ENCODE results near the gene BCL2L1.

Gene BCL2L1

DNA sequence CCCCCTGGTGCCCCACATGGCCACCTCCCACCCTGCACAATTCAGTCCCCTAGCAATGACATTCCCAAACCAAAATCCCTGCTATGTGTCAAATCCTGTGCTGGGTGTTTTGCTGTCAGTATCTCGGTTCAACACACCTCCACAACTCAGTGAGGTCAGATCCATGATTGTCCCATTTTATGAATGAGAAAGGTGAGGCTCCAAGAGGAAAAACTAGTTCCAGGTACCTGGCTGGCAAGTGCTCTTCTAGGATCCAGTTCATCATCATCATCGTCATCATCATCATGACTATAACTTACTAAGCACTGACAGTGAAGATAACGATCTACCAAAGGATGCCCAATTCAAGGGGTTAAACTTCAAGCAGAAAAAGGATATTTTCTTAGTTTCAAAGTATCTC, 102.4 kb downstream of the BCL2L1 start:
- H3K4me3 ChIP-seq (ENCODE audit: low read length) = no peak overlapping the region
- TF ChIP-seq, protein P1, sequence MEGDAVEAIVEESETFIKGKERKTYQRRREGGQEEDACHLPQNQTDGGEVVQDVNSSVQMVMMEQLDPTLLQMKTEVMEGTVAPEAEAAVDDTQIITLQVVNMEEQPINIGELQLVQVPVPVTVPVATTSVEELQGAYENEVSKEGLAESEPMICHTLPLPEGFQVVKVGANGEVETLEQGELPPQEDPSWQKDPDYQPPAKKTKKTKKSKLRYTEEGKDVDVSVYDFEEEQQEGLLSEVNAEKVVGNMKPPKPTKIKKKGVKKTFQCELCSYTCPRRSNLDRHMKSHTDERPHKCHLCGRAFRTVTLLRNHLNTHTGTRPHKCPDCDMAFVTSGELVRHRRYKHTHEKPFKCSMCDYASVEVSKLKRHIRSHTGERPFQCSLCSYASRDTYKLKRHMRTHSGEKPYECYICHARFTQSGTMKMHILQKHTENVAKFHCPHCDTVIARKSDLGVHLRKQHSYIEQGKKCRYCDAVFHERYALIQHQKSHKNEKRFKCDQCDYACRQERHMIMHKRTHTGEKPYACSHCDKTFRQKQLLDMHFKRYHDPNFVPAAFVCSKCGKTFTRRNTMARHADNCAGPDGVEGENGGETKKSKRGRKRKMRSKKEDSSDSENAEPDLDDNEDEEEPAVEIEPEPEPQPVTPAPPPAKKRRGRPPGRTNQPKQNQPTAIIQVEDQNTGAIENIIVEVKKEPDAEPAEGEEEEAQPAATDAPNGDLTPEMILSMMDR (conservative IDR thresholded peaks at IDR 0.05; ENCODE audit: low read length) = no peak
- no peak for DNase-seq (ENCODE audit: low read depth)

DNA sequence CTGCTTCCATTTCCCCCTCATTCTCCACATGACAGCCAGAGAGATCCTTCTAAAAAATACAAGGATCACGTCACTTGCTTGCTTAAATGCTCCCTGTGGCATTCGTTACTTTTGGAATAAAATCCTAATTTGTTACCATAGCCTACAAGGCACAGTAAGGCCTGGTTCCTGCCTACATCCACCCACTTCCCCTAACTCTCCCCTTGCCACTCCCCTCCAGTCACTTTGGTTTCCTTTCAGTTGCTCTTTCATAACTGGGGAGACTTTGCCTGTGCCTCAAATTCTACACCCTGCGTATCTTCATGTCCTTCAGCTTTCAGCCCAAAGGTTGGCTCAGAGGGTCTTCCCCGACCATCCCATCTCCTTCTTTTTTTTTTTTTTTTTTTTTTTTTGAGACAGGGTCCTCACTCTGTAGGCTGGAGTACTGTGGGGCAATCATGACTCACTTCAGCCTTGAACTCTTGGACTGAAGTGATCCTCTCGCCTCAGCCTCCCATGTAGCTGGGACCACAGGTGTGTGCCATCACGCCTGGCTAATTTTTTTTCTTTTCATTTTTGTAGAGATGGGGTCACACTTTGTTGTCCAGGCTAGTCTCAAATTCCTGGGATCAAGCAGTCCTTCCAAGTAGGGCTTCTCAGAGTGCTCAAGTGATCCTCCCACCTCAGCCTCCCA, 105.1 kb downstream of the BCL2L1 start:
- no peak overlapping the region for H3K4me3 ChIP-seq (ENCODE audit: low read length)
- no peak for DNase-seq (ENCODE audit: low read depth)
- TF ChIP-seq, protein P1 (conservative IDR thresholded peaks at IDR 0.05; ENCODE audit: low read length) = no peak

DNA sequence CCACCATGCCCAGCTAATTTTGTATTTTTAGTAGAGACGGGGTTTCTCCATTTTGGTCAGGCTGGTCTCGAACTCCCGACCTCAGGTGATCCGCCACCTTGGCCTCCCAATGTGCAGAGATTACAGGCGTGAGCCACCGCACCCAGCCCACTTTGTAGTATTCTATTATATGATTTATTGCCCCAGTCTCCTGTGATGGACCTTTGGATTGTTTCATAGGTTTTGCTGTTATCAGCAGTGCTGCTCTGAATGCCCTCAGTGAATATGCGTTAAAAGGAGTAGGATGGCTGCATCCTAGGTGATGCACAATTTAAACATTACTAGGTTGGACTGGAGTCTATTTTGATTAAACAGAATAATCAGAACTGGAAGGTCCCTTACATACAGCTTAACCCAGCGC, 107.3 kb downstream of the BCL2L1 start:
- TF ChIP-seq, protein P1 (conservative IDR thresholded peaks at IDR 0.05; ENCODE audit: low read length) = no peak
- no peak for DNase-seq (ENCODE audit: low read depth)
- H3K4me3 ChIP-seq (ENCODE audit: low read length) = no peak overlapping the region

All from AG10803 (cell line).